Natural killer cell (primary cell): ENCODE results near the gene ACTL9. TPM values are rescaled to one million over a fixed set of nuclear protein-coding genes. Genes with fewer than 3 reads are reported as not detected.

Experiments used
- ATAC-seq, 3 donors: fragments of 150-1000 bp in 2 of 3; fragments of 200-7000 bp in 1 of 3; cut with Tn5 transposase; 1 replicate in 1 of 3; 2 replicates in 2 of 3; pipeline ENCODE4 v1.10.0; 2021; ENCODE audit warnings: mild to moderate bottlenecking in 2 of 3, moderate library complexity in 2 of 3
- DNase-seq, 2 donors: peaks; one replicate each; pipeline versions ENCODE4 v3.0.0 to v3.0.0-alpha.2; 2013 to 2021; ENCODE audit warnings: mixed read lengths in 1 of 2
- H3K27ac ChIP-seq: one replicate; pipeline ENCODE4 v1.5.1; 2013; ENCODE audit warnings: mild to moderate bottlenecking, low read length
- H3K27me3 ChIP-seq: one replicate; pipeline ENCODE4 v1.6.1; 2013; ENCODE audit warnings: low read length; ENCODE audit not compliant: control insufficient read depth, insufficient read depth
- H3K36me3 ChIP-seq: one replicate; pipeline ENCODE4 v1.6.1; 2013; ENCODE audit warnings: low read length; ENCODE audit not compliant: control insufficient read depth, insufficient read depth
- H3K4me1 ChIP-seq: one replicate; pipeline ENCODE4 v1.6.1; 2013; ENCODE audit warnings: low read length; ENCODE audit not compliant: control insufficient read depth, insufficient read depth
- H3K4me3 ChIP-seq: one replicate; pipeline ENCODE4 v1.5.1; 2013; ENCODE audit warnings: low read length
- H3K9me3 ChIP-seq: one replicate; pipeline ENCODE4 v1.6.1; 2013; ENCODE audit warnings: low read length; ENCODE audit not compliant: control insufficient read depth, insufficient read depth
- H3K27ac Mint-ChIP-seq, 2 donors: one replicate each; pipeline ENCODE4 v1.8.0; 2022; ENCODE audit warnings: mild to moderate bottlenecking in 2 of 2, mixed read lengths in 2 of 2, moderate library complexity in 1 of 2
- H3K27me3 Mint-ChIP-seq, 2 donors: one replicate each; pipeline ENCODE4 v1.8.0; 2022; ENCODE audit warnings: low read depth in 2 of 2, mixed read lengths in 2 of 2
- H3K36me3 Mint-ChIP-seq: one replicate; pipeline ENCODE4 v1.8.0; 2022; ENCODE audit warnings: mixed read lengths
- H3K4me1 Mint-ChIP-seq, 2 donors: one replicate each; pipeline ENCODE4 v1.8.0; 2022; ENCODE audit warnings: mixed read lengths in 2 of 2
- H3K4me3 Mint-ChIP-seq: one replicate; pipeline ENCODE4 v1.8.0; 2022; ENCODE audit warnings: mild to moderate bottlenecking, moderate library complexity, mixed read lengths
- H3K9me3 Mint-ChIP-seq, 2 donors: one replicate each; pipeline ENCODE4 v1.8.0; 2022; ENCODE audit warnings: mixed read lengths in 2 of 2
- CTCF ChIP-seq: fragments of 200-600 bp; IDR thresholded peaks from one replicate; pipeline ENCODE4 v1.8.0; 2022; ENCODE audit warnings: antibody characterized with exemption
- WGBS: methylation state at CpG from one replicate; pipeline ENCODE4 v1.1.7; 2013; ENCODE audit warnings: missing lambda C conversion rate; ENCODE audit not compliant: insufficient coverage; 5-methylcytosine and 5-hydroxymethylcytosine counted together
- intact Hi-C: fragments of 100-400 bp; cut with micrococcal nuclease; formaldehyde crosslinking; loops from one replicate; pipeline ENCODE4 v1.14.2; 2022
- total RNA-seq, 4 donors: library from RNA; stranded (reverse); fragments of 120-200 nt in 1 of 4; gene quantifications; one replicate each; pipeline versions ENCODE4 v1.2.3 to v1.2.4, GENCODE V29; 2013 to 2022

The ACTL9 gene
- total RNA-seq, 3 donors from 2014 or later (not counting 1 experiment from before 2014, with no cell fraction given) = not detected

DNA sequence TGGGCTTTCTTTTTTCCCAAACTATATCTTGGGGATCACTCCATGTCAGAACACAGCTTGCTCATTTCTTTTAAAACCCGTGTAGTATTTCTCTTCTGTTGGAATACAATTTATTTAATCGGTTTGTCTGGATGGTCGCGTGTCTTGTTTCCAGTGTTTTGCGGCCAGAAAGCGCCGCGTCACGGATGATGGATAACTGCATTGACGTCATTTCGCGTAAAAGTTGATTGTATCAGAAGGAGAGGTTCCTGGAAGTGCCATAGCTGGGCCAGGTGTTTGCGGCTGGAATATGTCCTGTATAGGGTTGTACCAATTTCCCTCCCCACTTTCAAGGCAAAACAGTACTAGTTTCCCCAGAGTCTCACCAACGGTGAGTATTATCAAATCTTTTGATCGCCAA, 9.7 kb downstream of the ACTL9 start:
- Histone ChIP-seq H3K4me1 (peaks cover 35% of the 10 kb centered on the region), H3K27ac (no peak overlapping the region), H3K9me3 (no peaks in the 10 kb centered on the region), H3K4me3 (no peak overlapping the region), H3K27me3 (no peaks in the 10 kb centered on the region), H3K36me3 (no peaks in the 10 kb centered on the region)
- no peak for ATAC-seq
- DNase-seq = no peak
- Mint-ChIP-seq H3K27me3 (peaks cover 0 to 8% of the 10 kb centered on the region in 2 donors), H3K27ac (no peak overlapping the region), H3K36me3 (no peaks in the 10 kb centered on the region), H3K4me3 (no peak overlapping the region), H3K4me1 (peaks cover 18 to 39% of the 10 kb centered on the region in 2 donors), H3K9me3 (no peaks in the 10 kb centered on the region)
- 95% methylated on average over 14 of the region's 15 CpGs for WGBS
- no peak for TF ChIP-seq CTCF
- intact Hi-C loops = no loop called here

- H3K4me1 Mint-ChIP-seq = peaks cover 24 to 44% of the 10 kb centered on the region in 2 donors
- ATAC-seq = no peak
These were observed 12.0 kb downstream of the ACTL9 start for GRCh38 chr19:8686549-8686948.

GRCh38 chr19:8684001-8684902, 14.3 kb downstream of the ACTL9 start:
- H3K4me3 Mint-ChIP-seq = peak overlapping the region; percentile 18
- no peaks in the 10 kb centered on the region for H3K27me3 Mint-ChIP-seq
- Histone ChIP-seq H3K4me3 (no peak overlapping the region), H3K36me3 (no peaks in the 10 kb centered on the region), H3K9me3 (no peaks in the 10 kb centered on the region), H3K27ac (no peak overlapping the region), H3K4me1 (peaks cover 47% of the 10 kb centered on the region), H3K27me3 (no peaks in the 10 kb centered on the region)
- H3K4me1 Mint-ChIP-seq = peaks cover 37 to 45% of the 10 kb centered on the region in 2 donors
- peak; percentile 40 to 66 (median 55) for ATAC-seq
- intact Hi-C loops = no loop called here
- DNase-seq = no peak
- no peaks in the 10 kb centered on the region for H3K36me3 Mint-ChIP-seq
- TF ChIP-seq CTCF = no peak
- H3K27ac Mint-ChIP-seq = peak overlapping the region in 1 of 2 donors; percentile 70
- peaks cover 2 to 7% of the 10 kb centered on the region in 2 donors for H3K9me3 Mint-ChIP-seq
- 54% methylated on average over 18 of the region's 21 CpGs for WGBS

More at GRCh38 chr19:8686549-8686948, 12.0 kb downstream of the ACTL9 start:
- no peak for DNase-seq
- Mint-ChIP-seq H3K27me3 (peaks cover 0 to 6% of the 10 kb centered on the region in 2 donors), H3K9me3 (no peaks in the 10 kb centered on the region), H3K36me3 (no peaks in the 10 kb centered on the region), H3K4me3 (no peak overlapping the region), H3K27ac (no peak overlapping the region)
- Histone ChIP-seq H3K27me3 (no peaks in the 10 kb centered on the region), H3K4me1 (peaks cover 40% of the 10 kb centered on the region), H3K4me3 (no peak overlapping the region), H3K9me3 (no peaks in the 10 kb centered on the region), H3K27ac (no peak overlapping the region), H3K36me3 (no peaks in the 10 kb centered on the region)
- intact Hi-C loops = no loop called here
- no peak for TF ChIP-seq CTCF
- 81% methylated on average over 4 of the region's 5 CpGs for WGBS
